ENCODE results near the gene TOR4A. TPM values are rescaled to one million over a fixed set of nuclear protein-coding genes. Genes with fewer than 3 reads are reported as not detected.

The TOR4A gene
- total RNA-seq, 2 experiments from 2014 or later, result 8.1 to 8.2 TPM

DNA sequence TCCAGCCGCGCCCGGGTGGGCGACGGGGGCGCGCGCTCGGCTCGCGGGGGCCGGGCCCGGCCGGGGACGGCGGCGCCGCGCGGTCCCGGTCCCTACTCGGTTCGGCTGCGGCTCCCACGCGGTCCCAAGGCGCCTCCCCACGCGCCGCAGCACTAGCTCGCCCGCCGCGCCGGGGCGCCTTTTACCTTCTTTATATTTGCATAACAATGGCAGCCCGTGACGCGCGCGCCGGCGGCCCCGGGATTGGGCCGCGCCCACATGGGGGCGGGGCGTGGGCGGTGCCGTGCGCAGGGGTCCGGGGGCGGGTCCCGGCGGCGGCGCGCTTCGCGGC lies 24.6 kb downstream of the TOR4A start, which contains the start of gene NRARP:
NRARP (minus strand) TSS at position 154 of the 331 bp plus-strand sequence. CDS start 343 bp downstream, outside the sequence.
- POLR2A ChIA-PET, result interaction anchor here (0.6 to 2.3 kb wide), 9 partner anchors 8 to 121 kb away, joined by 3 to 9 read pairs (median 5); partner anchors contain the start of genes EXD3, NOXA1 and TUBB4B
- DNase-seq (peak; percentile 97), ATAC-seq (ENCODE audit: low read depth) (peak; percentile 66)
- H3K36me3 Mint-ChIP-seq, result no peaks in the 10 kb centered on the region
- H3K9me3 Mint-ChIP-seq, result no peaks in the 10 kb centered on the region
- H3K4me3 Mint-ChIP-seq, result peak within 1 kb of the TSS; percentile 55
- H3K27me3 Mint-ChIP-seq, result peaks cover 34% of the 10 kb centered on the region
- H3K27ac Mint-ChIP-seq, result no peak within 1 kb of the TSS
- H3K4me1 Mint-ChIP-seq, result peaks cover 6% of the 10 kb centered on the region

DNA sequence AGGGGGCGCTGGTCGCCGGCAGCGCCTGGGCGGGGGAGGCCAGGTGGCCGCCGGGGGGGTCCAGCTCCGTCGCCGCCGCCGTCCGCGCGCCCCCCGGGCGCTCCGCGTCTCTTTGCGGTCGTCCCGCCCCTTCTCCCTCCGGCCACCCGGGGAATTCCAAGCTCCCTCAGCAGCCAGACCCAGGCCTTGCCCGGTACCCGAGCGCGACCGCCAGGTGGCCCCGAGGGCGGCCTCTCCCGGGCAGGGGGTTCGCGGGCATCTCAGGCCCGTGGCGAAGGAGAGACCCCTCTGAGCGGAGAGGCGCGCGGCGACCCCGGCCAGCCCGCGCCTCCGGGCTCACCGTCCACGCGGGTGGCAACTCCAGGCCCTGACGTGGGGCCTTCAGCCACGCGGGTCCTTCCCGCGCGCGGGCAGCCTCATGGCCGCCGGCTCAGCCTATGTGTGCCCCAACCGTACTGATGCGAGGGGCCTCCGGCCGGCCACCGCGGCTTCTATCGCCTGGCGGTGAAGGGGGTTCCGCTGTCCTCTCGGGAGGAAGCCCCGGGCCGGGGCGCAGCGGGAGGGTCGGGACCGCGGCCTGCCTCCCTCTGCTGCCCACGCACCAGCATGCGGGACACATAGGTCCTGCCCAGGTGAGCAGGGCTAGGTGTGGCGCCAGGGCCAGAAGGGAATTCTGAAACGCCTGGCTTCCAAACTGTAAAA lies 25.1 kb downstream of the TOR4A start:
- POLR2A ChIA-PET, result interaction anchor here (0.7 to 2.3 kb wide), 7 partner anchors 9 to 121 kb away, joined by 3 to 9 read pairs (median 3); partner anchors contain the start of genes EXD3, NOXA1 and TUBB4B

DNA sequence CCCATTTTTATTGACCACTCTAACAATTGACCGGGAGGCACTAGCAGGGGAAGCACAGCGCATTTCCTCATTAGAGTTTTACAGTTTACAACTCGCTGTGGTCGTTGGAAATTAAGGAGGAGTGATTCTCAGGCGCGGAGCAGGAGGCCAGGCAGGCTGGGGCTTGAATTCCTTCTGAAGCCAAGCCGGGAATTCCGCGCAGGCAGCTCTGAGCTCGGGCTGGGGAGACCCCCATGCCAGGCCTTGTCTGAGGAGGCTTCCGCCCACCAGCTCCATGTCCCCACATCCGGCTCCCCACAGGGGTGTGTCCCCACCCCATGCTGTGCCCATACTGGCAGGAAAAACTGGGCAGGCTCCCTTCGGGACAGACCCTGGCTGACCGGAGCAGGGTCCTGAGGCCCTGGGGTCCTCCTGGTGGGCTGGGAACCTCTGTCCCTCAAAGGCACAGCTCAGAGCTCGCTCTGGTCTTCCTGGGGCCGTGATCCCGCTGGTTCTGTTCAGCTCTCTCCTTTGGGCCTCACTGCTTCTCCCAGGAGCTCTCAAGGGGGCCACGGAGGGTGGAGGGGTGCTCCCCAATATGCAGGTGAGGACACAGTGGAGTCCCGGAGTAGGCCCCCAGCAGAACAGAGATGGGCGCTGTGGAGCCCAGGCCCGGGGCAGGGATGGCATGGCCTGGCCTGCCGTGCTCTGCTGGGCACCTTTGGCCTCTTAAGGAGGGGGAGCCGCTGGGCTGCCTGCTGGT lies 25.8 kb downstream of the TOR4A start:
- H3K27ac Mint-ChIP-seq, result peak overlapping the region; percentile 67
- DNase-seq (peak; percentile 49), ATAC-seq (ENCODE audit: low read depth) (no peak)
- H3K4me1 Mint-ChIP-seq, result peaks cover 8% of the 10 kb centered on the region
- POLR2A ChIA-PET, result interaction anchor here (0.7 to 2.3 kb wide), 6 partner anchors 13 to 120 kb away, joined by 3 to 9 read pairs (median 6); partner anchors contain the start of genes EXD3, NOXA1 and TUBB4B
- H3K4me3 Mint-ChIP-seq, result no peak overlapping the region
- no peaks in the 10 kb centered on the region for H3K36me3 Mint-ChIP-seq
- no peaks in the 10 kb centered on the region for H3K9me3 Mint-ChIP-seq
- H3K27me3 Mint-ChIP-seq, result peaks cover 25% of the 10 kb centered on the region

More for the DNA sequence above, 25.1 kb downstream of the TOR4A start:
- no peak for DNase-seq
- Mint-ChIP-seq H3K4me3 (no peak overlapping the region), H3K9me3 (no peaks in the 10 kb centered on the region), H3K36me3 (no peaks in the 10 kb centered on the region), H3K27me3 (peaks cover 29% of the 10 kb centered on the region), H3K27ac (no peak overlapping the region), H3K4me1 (peaks cover 8% of the 10 kb centered on the region)
- ATAC-seq (ENCODE audit: low read depth), result peak; percentile 17

DNA sequence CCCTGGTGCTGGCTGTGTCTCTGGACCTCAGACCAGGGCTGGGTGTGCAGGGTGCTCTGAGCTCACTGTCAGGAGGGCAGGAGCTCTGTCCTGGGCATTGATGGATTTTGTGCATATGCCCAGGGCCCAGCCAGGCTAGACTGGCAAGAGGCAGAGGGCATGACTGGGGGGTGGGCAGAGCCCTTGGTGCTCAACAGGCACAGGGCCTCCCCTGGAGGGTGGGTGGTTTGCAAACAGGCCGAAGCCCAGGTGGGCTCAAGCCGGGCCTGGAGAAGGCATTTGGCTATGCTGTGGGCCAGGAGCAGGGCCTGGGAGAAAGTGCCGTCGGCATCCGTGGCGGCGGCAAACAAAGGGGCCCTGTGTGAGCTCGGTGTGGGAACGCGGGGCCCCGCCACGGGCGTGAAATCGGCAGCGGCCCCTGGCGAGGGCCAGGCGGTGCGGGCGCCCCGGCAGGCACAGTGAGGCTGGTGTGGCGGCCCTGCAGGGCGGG lies 26.4 kb downstream of the TOR4A start:
- Mint-ChIP-seq H3K36me3 (no peaks in the 10 kb centered on the region), H3K27me3 (peaks cover 19% of the 10 kb centered on the region), H3K9me3 (no peaks in the 10 kb centered on the region), H3K4me1 (peaks cover 8% of the 10 kb centered on the region), H3K27ac (peak overlapping the region; percentile 67), H3K4me3 (no peak overlapping the region)
- POLR2A ChIA-PET, result interaction anchor here (0.9 to 2.3 kb wide), 4 partner anchors 12 to 119 kb away, joined by 4 to 9 read pairs (median 6); partner anchors contain the start of genes EXD3 and NOXA1
- ATAC-seq (ENCODE audit: low read depth) (no peak), DNase-seq (peak; percentile 37)

DNA sequence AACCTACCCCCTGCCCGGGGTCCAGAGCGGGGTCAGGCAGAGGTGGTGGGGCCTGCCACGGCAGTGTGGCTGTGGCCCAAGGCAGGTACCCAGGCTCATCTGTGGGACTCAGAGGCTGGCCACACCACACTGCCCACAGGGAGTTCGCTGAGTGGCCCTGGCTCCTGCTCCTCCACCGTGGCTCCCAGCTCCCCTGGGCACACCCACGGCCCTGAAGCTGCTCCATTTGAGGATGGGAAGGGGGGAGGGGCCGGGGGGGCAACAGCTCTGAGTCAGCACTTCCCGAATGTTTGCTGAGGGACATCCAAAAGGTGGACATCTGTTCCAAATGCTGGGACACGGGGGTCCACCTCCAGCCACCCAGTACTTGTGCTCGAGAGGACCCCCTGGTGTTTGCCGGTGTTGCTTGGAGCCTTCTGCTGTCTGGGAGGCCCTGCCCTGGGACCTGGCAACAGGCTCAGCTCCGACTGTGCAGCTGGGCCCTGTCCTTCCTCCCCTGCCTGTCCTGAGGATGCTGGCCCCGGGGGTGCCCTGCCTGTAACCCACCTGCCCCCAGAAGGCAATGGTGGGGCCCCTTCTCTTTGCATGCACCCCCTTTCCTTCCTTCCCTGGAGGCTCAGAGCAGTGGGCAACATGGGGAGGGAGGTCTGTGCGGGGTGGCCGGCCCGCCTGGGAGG lies 27.0 kb downstream of the TOR4A start:
- H3K4me1 Mint-ChIP-seq, result peaks cover 8% of the 10 kb centered on the region
- ATAC-seq (ENCODE audit: low read depth), result no peak
- POLR2A ChIA-PET, result interaction anchor here (1.9 to 2.1 kb wide), 2 partner anchors 16 to 20 kb away, joined by 4 to 7 read pairs; no protein-coding TSS in a partner anchor
- no peak overlapping the region for H3K27ac Mint-ChIP-seq
- peaks cover 15% of the 10 kb centered on the region for H3K27me3 Mint-ChIP-seq
- no peak overlapping the region for H3K4me3 Mint-ChIP-seq
- DNase-seq, result peak; percentile 37
- H3K36me3 Mint-ChIP-seq, result no peaks in the 10 kb centered on the region
- no peaks in the 10 kb centered on the region for H3K9me3 Mint-ChIP-seq

DNA sequence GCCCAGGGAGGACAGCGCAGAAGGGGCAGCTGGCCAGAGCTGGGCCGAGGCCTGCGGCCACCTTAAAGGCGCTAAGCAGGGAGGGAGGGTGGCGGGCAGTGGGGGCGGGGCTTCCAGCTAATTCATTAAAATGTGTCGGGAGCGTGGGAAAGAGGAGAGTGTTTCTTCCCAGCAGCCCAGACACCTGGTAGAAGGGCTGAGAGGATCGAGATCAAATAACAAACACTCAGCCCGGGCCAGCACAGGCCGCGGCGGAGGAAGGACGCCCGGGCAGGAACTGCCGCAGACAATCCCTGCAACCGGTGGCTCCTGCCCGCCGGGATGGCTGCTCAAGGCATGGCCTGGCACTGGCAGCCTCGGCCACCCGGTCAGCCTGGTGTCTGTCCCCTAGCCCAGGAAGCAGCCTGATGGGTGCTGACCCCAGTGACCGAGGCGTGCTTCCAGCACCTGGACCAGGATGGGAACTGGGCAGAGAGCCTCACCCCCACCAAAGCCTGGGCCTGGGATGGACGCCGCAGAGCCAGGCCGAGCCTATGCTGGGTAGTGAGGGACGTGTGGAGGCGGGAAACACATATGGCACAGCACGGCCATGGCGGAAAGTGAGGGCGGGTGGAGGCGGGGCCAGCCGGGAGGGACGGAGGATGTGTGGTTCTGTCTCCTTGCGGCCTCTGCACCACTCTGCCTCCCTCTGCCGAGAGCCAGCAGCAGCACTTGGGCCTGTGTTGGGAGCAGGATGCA lies 27.7 kb downstream of the TOR4A start:
- ATAC-seq (ENCODE audit: low read depth) (peak; percentile 80), DNase-seq (peak; percentile 79)
- Mint-ChIP-seq H3K9me3 (no peaks in the 10 kb centered on the region), H3K4me1 (peaks cover 6% of the 10 kb centered on the region), H3K27ac (peak overlapping the region; percentile 85), H3K36me3 (no peaks in the 10 kb centered on the region), H3K27me3 (peaks cover 9% of the 10 kb centered on the region), H3K4me3 (peak overlapping the region; percentile 37)
- POLR2A ChIA-PET, result interaction anchor here (1.7 to 2.1 kb wide), 3 partner anchors 15 to 19 kb away, joined by 4 to 8 read pairs (median 7); no protein-coding TSS in a partner anchor

DNA sequence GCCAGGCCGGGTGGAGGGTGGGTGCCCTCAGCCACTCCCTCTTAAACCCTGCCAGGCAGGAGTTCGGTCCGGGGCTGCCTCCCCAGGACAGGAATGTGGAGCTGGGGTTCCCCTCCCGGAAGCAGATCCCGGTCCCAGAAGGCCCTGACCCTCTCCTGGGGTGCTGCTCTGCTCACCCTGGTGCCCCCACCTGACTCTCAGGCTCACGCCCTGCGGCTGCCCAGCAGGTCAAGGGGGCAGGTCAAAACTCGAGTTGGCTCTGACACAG lies 28.2 kb downstream of the TOR4A start:
- DNase-seq (no peak), ATAC-seq (ENCODE audit: low read depth) (no peak)
- POLR2A ChIA-PET, result interaction anchor here (1.1 to 1.7 kb wide), 2 partner anchors 11 to 15 kb away, joined by 8 to 16 read pairs; no protein-coding TSS in a partner anchor
- Mint-ChIP-seq H3K4me3 (peak overlapping the region; percentile 37), H3K36me3 (no peaks in the 10 kb centered on the region), H3K9me3 (no peaks in the 10 kb centered on the region), H3K4me1 (peaks cover 5% of the 10 kb centered on the region), H3K27me3 (peaks cover 4% of the 10 kb centered on the region), H3K27ac (peak overlapping the region; percentile 85)

DNA sequence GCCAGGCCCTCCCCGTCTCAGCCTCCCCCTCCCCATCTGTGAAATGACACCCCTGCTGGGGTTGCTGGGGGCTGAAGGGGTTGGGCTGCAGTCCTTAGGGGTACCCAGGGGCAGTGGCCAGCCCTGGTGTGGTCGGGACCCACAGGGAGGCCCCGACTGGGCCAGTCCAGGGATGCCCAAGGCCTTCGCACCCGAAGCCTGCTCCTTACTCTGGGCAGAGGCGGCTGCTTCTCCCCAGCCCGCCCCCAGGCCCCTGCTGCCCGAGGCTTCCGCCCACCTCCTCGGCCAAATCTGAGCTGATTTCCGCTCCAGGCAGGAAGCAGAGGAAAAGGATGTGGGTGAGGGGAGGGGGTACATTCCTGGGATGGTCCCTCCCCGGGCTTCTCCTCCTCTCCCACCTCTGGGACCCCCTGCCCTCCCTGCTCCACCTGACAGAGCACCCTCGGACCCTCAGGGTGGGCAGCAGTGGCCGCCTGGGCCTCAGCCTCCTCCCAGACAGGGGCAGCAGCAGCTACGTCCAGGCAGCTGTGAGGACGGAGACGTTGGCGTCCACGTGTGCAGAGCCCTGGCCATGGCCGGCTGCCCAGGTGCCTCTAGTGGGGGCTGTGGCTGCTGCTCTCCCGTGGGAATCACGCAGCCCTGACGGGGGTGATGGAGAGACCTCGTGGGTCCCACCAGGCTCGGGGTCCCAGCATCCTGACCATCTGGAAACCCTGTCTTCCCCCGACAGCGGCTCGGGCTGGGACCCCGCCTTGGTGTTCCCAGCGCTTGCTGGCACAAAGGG lies 28.7 kb downstream of the TOR4A start:
- DNase-seq (no peak), ATAC-seq (ENCODE audit: low read depth) (peak; percentile 5)
- H3K27ac Mint-ChIP-seq, result peak overlapping the region; percentile 42
- no peaks in the 10 kb centered on the region for H3K9me3 Mint-ChIP-seq
- peaks cover 4% of the 10 kb centered on the region for H3K4me1 Mint-ChIP-seq
- peaks cover 3% of the 10 kb centered on the region for H3K27me3 Mint-ChIP-seq
- peak overlapping the region; percentile 37 for H3K4me3 Mint-ChIP-seq
- POLR2A ChIA-PET, result interaction anchor here (1.1 to 1.7 kb wide), 2 partner anchors 10 to 14 kb away, joined by 8 to 16 read pairs; no protein-coding TSS in a partner anchor
- no peaks in the 10 kb centered on the region for H3K36me3 Mint-ChIP-seq

DNA sequence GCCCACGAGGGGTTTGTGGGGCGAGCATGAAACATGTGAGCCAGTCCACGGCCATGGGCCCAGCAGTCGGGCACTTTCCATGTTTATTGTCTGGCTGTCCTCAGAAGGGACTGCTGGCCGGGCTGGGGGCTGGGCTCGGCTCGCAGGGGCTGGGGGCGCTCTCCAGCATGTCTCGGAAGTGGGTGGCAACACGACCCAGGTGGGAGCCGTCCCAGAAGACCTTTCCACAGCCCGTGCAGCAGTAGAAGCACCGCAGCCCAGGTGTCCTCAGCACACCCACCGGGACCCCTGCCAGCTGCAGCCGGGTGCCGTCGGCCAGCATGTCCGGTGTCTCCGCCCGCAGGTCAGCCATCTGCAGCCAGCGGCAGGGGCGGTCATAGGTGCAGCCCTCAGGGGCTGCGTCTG lies 29.3 kb downstream of the TOR4A start:
- peak overlapping the region; percentile 42 for H3K27ac Mint-ChIP-seq
- no peak overlapping the region for H3K4me3 Mint-ChIP-seq
- H3K27me3 Mint-ChIP-seq, result no peaks in the 10 kb centered on the region
- ATAC-seq (ENCODE audit: low read depth) (no peak), DNase-seq (peak; percentile 39)
- H3K36me3 Mint-ChIP-seq, result no peaks in the 10 kb centered on the region
- no peaks in the 10 kb centered on the region for H3K9me3 Mint-ChIP-seq
- peaks cover 4% of the 10 kb centered on the region for H3K4me1 Mint-ChIP-seq
- POLR2A ChIA-PET, result interaction anchor here (1.1 to 1.7 kb wide), 2 partner anchors 10 to 14 kb away, joined by 8 to 16 read pairs; no protein-coding TSS in a partner anchor

DNA sequence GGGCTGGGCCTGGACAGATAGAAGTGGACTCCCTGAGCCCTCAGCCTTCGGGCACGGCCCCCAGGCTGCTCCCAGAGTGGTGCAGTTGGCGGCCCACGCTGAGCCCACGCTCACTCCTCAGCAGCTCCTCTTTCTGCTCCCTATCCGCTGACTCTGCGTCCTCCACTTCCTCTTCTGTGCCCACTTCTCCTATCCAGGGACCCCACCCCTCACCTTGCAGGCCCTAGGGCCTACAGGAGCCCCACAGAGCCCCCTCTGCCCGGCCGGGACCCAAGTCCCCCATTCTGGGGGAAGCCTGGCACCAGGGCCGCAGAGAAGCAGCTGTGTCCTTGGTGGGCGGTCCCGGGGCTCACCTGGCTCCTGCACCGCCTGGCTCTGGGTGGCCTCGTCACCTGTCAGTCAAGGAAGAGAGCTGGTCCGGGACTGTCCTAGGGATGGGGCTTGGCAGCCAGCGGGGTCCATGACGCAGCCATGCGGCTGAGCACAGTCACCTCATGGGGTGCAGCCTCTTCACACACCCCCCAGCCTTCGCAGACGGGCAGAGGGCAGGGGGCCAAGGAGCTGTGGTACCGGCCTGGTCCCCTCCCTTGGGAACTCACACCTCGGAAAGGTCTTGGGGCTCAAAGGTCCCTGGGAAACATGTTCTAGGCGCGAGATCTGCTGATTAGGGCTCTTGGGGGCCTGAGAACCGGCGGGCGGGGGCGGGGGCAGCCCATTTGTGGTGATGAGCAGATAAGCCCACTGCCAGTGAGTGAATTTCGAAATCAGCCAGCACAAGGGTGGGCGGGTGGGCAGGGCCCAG lies 29.9 kb downstream of the TOR4A start:
- no peaks in the 10 kb centered on the region for H3K9me3 Mint-ChIP-seq
- ATAC-seq (ENCODE audit: low read depth) (no peak), DNase-seq (peak; percentile 40)
- H3K27ac Mint-ChIP-seq, result no peak overlapping the region
- H3K4me3 Mint-ChIP-seq, result no peak overlapping the region
- no peaks in the 10 kb centered on the region for H3K36me3 Mint-ChIP-seq
- H3K4me1 Mint-ChIP-seq, result peaks cover 4% of the 10 kb centered on the region
- POLR2A ChIA-PET, result interaction anchor here (1.7 kb wide), 1 partner anchor 13 kb away, joined by 8 read pairs; no protein-coding TSS in a partner anchor
- H3K27me3 Mint-ChIP-seq, result no peaks in the 10 kb centered on the region

DNA sequence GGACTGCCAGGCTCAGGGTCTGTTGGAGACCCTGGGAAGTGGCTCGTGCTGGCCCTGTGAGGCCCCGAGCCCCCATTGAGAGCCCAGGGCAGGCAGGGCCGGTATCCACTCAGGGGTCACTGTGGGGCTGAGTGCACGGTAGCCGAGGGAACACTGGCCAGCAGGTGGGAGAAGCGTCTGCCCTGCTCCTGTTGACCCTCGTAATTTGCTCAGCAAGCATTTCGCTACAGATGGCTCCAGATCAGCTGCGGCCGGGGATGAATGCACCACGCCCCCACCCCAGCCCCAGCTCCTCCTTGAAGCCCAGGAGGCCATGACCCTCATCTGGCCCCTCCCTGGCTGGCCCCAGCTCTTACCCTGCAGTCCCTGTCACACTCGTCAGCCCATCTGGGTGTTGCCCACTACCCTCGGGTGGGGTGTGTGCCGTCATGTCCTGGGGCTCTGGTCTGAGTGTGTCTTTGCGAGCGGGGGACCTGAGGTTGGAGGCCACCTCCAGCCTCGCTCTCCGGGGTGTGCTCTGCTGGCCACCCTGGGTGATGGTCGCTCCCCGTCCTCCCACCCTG lies 30.6 kb downstream of the TOR4A start:
- DNase-seq (peak; percentile 30), ATAC-seq (ENCODE audit: low read depth) (no peak)
- POLR2A ChIA-PET, result interaction anchor here (1.4 kb wide), 1 partner anchor 12 kb away, joined by 9 read pairs; no protein-coding TSS in a partner anchor
- Mint-ChIP-seq H3K4me3 (no peak overlapping the region), H3K4me1 (peaks cover 4% of the 10 kb centered on the region), H3K27me3 (no peaks in the 10 kb centered on the region), H3K9me3 (no peaks in the 10 kb centered on the region), H3K36me3 (no peaks in the 10 kb centered on the region), H3K27ac (no peak overlapping the region)

Measured in activated naive CD8-positive, alpha-beta T cell treated with anti-CD3 and anti-CD28 coated beads, Interleukin-2, amount 10 ng/mL, durations not matched to agents 7 days and 5 days (primary cell).